Body of pancreas (tissue), 4 donors: ENCODE measurements around the gene NOP16. TPM values are rescaled to one million over a fixed set of nuclear protein-coding genes. Genes with fewer than 3 reads are reported as not detected.

Experiments used
- ATAC-seq: fragments of 150-250 bp; one replicate; pipeline ENCODE4 v1.9.1; 2016
- DNase-seq, 4 donors: peaks; one replicate each; pipeline ENCODE4 v3.0.0-alpha.2; 2019
- H3K27ac ChIP-seq, 4 donors: fragments of 200-600 bp; sonication (generic); 1 replicate in 3 of 4; 2 replicates in 1 of 4; pipeline versions ENCODE4 v1.5.1 to v1.6.1; 2016 to 2019; ENCODE audit warnings: mild to moderate bottlenecking in 1 of 4, mixed read lengths in 1 of 4, moderate library complexity in 1 of 4
- H3K27me3 ChIP-seq, 2 donors: fragments of 200-600 bp; sonication (generic); one replicate each; pipeline ENCODE4 v1.6.0; 2016; ENCODE audit warnings: mild to moderate bottlenecking in 1 of 2
- H3K36me3 ChIP-seq, 2 donors: fragments of 200-600 bp; sonication (generic); replicated peaks in 1 of 2; 2 replicates each; pipeline ENCODE4 v1.5.1; 2016; ENCODE audit warnings: low read depth in 2 of 2; ENCODE audit not compliant: insufficient read depth in 1 of 2
- H3K4me1 ChIP-seq: fragments of 200-600 bp; sonication (generic); one replicate; pipeline ENCODE4 v1.6.0; 2016
- H3K4me3 ChIP-seq, 2 donors: fragments of 200-600 bp; sonication (generic); 1 replicate in 1 of 2; 2 replicates in 1 of 2; pipeline ENCODE4 v1.5.1; 2016 to 2019
- H3K9me3 ChIP-seq, 3 donors: fragments of 200-600 bp; sonication (generic); 1 replicate in 2 of 3; 2 replicates in 1 of 3; pipeline ENCODE4 v1.5.1; 2016
- CTCF ChIP-seq, 7 experiments: fragments of 450-650 bp in 4 of 7; fragments of 200-600 bp in 3 of 7; sonication (generic) in 3 of 7; IDR thresholded peaks; one replicate each; pipeline ENCODE4 v1.5.1; 2016 to 2019; ENCODE audit warnings: antibody characterized with exemption in 7 of 7
- POLR2A ChIP-seq, 3 donors: fragments of 450-650 bp; IDR thresholded peaks; one replicate each; pipeline ENCODE4 v1.6.1; 2016; ENCODE audit warnings: antibody characterized with exemption in 3 of 3, mild to moderate bottlenecking in 2 of 3
- WGBS, 2 donors: methylation state at CpG; one replicate each; pipeline ENCODE4 v1.1.5; 2017; 5-methylcytosine and 5-hydroxymethylcytosine counted together
- intact Hi-C: fragments of 100-400 bp; cut with DNase I; formaldehyde crosslinking; loops from one replicate; pipeline ENCODE4 v1.15.1; 2023
- total RNA-seq, 2 donors: library from RNA; depleted of rRNA; stranded (reverse); fragments of >200 nt; gene quantifications; one replicate each; pipeline ENCODE4 v1.1.0, GENCODE V29; 2016

NOP16 gene
- total RNA-seq, 2 donors from 2014 or later, result 19.2 to 32.0 TPM

GRCh38 chr5:176360894-176361436 lies 27.4 kb downstream of the NOP16 start:
- WGBS, 2 donors, result 1% methylated on average over 21 to 27 of the region's 27 CpGs
- H3K9me3 ChIP-seq, result no peaks in the 10 kb centered on the region
- peak; percentile 18 to 29 (median 22) for DNase-seq
- peak; percentile 24 for ATAC-seq
- H3K4me1 ChIP-seq, result peaks cover 25% of the 10 kb centered on the region
- intact Hi-C loops, result no loop called here
- no peaks in the 10 kb centered on the region for H3K36me3 ChIP-seq
- H3K27me3 ChIP-seq, result no peaks in the 10 kb centered on the region
- TF ChIP-seq CTCF (IDR thresholded peaks at IDR 0.05), result no peak
- no peak for TF ChIP-seq POLR2A (IDR thresholded peaks at IDR 0.05)
- H3K4me3 ChIP-seq, result peak overlapping the region; percentile 68 to 99
- peak overlapping the region in 3 of 4 donors; percentile 81 to 90 (median 81) for H3K27ac ChIP-seq

- no peaks in the 10 kb centered on the region for H3K36me3 ChIP-seq
- 55 to 69% methylated on average over 4 of the region's 4 CpGs for WGBS, 2 donors
- intact Hi-C loops, result no loop called here
- DNase-seq (no peak), ATAC-seq (no peak)
- H3K27me3 ChIP-seq, result no peaks in the 10 kb centered on the region
- no peak for TF ChIP-seq CTCF (IDR thresholded peaks at IDR 0.05)
- no peak for TF ChIP-seq POLR2A (IDR thresholded peaks at IDR 0.05)
- no peak overlapping the region for H3K4me3 ChIP-seq
- H3K9me3 ChIP-seq, result no peaks in the 10 kb centered on the region
- no peak overlapping the region for H3K27ac ChIP-seq
- H3K4me1 ChIP-seq, result peaks cover 16% of the 10 kb centered on the region
Measured at GRCh38 chr5:176359658-176360057, 28.7 kb downstream of the NOP16 start.

GRCh38 chr5:176356179-176356566 lies 32.2 kb downstream of the NOP16 start:
- Histone ChIP-seq H3K4me3 (no peak overlapping the region), H3K9me3 (no peaks in the 10 kb centered on the region), H3K4me1 (peaks cover 11% of the 10 kb centered on the region), H3K36me3 (no peaks in the 10 kb centered on the region), H3K27me3 (no peaks in the 10 kb centered on the region), H3K27ac (no peak overlapping the region)
- TF ChIP-seq POLR2A (IDR thresholded peaks at IDR 0.05) (no peak), CTCF (IDR thresholded peaks at IDR 0.05) (no peak)
- 85 to 91% methylated on average over 3 of the region's 3 CpGs for WGBS, 2 donors
- intact Hi-C loops, result no loop called here
- no peak for DNase-seq
- ATAC-seq, result no peak

GRCh38 chr5:176355400-176356178 lies 32.8 kb downstream of the NOP16 start:
- TF ChIP-seq CTCF (IDR thresholded peaks at IDR 0.05) (no peak), POLR2A (IDR thresholded peaks at IDR 0.05) (no peak)
- ATAC-seq, result no peak
- DNase-seq, result no peak
- Histone ChIP-seq H3K36me3 (peaks cover 0 to 2% of the 10 kb centered on the region in 2 donors), H3K9me3 (no peaks in the 10 kb centered on the region), H3K4me1 (peaks cover 11% of the 10 kb centered on the region), H3K27me3 (no peaks in the 10 kb centered on the region), H3K4me3 (no peak overlapping the region), H3K27ac (no peak overlapping the region)
- intact Hi-C loops, result no loop called here
- WGBS, 2 donors, result 89 to 91% methylated on average over 16 of the region's 16 CpGs
